Adipocyte (in vitro differentiated cells): ENCODE results near the gene PLPP3.

ENCODE experiments used
- DNase-seq: peaks from one replicate; pipeline ENCODE4 v3.0.0-alpha.2; 2015; ENCODE audit warnings: low read depth
- H3K27me3 ChIP-seq: replicated peaks from 2 replicates; pipeline ENCODE4 v1.7.0; 2013; ENCODE audit warnings: mild to moderate bottlenecking, low read length, moderate library complexity; ENCODE audit not compliant: control insufficient read depth, insufficient read depth
- H3K36me3 ChIP-seq: 2 replicates; pipeline ENCODE4 v1.7.0; 2013; ENCODE audit warnings: low read length, mild to moderate bottlenecking, moderate library complexity; ENCODE audit not compliant: control insufficient read depth, insufficient read depth, severe bottlenecking
- H3K4me1 ChIP-seq: 2 replicates; pipeline ENCODE4 v1.7.0; 2013; ENCODE audit warnings: mild to moderate bottlenecking, low read length, moderate library complexity; ENCODE audit not compliant: control insufficient read depth, insufficient read depth
- H3K4me3 ChIP-seq: 2 replicates; pipeline ENCODE4 v1.7.0; 2013; ENCODE audit warnings: mild to moderate bottlenecking, low read length, moderate library complexity
- H3K9ac ChIP-seq: 2 replicates; pipeline ENCODE4 v1.7.0; 2013; ENCODE audit warnings: mild to moderate bottlenecking, low read length, moderate library complexity
- H3K9me3 ChIP-seq: 2 replicates; pipeline ENCODE4 v1.7.0; 2013; ENCODE audit warnings: mild to moderate bottlenecking, low read length, moderate library complexity; ENCODE audit not compliant: control insufficient read depth

The PLPP3 gene

DNA sequence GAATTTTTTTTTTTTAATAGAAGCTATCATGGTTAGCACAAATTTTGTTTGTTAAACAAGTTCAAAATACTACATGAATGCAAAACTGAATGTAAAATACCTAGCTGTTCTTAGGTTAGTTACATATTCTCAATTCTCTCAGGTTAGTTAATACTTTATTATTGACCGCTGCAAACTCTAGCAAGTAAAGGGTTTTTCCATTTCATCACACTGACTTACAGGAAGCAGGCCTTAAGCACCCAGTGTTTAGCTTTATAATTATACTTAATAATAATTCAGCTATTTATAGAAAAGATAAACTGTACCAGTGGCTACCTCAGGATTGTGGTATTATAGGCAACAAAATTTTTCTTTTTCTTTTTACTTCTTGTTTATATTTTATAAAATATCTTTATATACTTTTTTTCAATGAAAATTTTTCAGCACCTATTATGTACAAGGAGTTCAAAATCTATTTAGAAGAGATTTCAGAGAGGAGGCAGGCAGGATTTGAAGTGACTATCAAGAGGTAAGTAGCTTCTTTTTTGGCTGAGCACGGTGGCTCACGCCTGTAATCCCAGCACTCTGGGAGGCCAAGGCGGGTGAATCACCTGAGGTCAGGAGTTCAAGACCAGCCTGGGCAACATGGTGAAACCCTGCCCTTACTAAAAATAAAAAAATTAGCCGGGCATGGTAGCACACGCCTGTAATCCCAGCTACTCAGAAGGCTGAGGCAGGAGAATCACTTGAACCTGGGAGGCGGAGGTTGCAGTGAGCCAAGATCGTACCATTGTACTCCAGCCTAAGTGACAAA is 17.9 kb downstream of the PLPP3 start:
- no peaks in the 10 kb centered on the region for H3K9me3 ChIP-seq
- H3K36me3 ChIP-seq, result peaks cover 3% of the 10 kb centered on the region
- H3K4me1 ChIP-seq, result peaks cover 51% of the 10 kb centered on the region
- no peaks in the 10 kb centered on the region for H3K27me3 ChIP-seq
- no peak for DNase-seq
- H3K9ac ChIP-seq, result no peak overlapping the region
- H3K4me3 ChIP-seq, result no peak overlapping the region

DNA sequence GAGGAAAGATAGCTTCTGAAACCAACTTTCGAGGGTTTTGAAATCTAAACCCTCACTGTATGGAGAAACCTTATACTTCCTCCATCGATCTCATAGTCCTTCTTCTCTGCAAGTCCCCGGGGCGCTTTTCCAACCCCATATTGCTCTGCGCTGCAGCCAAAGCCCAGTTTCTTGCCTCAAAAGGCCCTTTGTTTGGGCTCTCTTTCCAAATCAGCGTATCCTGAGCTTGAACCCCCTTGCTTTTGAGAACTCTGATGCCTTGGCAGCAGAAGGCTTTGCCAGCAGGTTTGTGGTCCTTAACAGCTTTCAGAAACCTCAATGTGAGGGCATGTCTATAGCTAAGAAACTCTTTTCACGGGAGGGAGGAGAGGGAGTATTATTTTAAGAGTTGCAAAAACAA is 21.6 kb downstream of the PLPP3 start:
- Histone ChIP-seq H3K36me3 (peaks cover 12% of the 10 kb centered on the region), H3K4me1 (peaks cover 46% of the 10 kb centered on the region), H3K27me3 (no peaks in the 10 kb centered on the region), H3K9ac (no peak overlapping the region), H3K9me3 (no peaks in the 10 kb centered on the region), H3K4me3 (no peak overlapping the region)
- DNase-seq, result no peak

DNA sequence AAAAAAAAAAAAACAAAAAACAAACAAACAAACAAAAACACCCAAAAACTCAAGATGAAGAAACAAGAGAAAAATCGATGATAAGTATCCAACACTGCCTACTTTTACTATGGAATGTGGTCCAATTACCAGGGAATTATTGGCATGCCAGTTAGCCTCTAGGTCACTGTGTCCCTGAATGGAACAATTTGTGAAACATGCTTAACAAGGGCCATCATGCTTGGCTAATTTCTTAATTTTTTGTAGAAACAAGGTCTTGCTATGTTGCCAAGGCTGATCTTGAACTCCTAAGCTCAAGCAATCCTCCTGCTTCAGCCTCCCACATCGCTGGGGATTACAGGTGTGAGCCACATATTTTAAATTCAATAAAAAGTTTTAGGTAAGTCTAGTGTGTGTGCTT is 23.9 kb downstream of the PLPP3 start:
- Histone ChIP-seq H3K9ac (no peak overlapping the region), H3K9me3 (no peaks in the 10 kb centered on the region), H3K27me3 (no peaks in the 10 kb centered on the region), H3K4me1 (peaks cover 54% of the 10 kb centered on the region), H3K36me3 (peaks cover 14% of the 10 kb centered on the region), H3K4me3 (no peak overlapping the region)
- no peak for DNase-seq

DNA sequence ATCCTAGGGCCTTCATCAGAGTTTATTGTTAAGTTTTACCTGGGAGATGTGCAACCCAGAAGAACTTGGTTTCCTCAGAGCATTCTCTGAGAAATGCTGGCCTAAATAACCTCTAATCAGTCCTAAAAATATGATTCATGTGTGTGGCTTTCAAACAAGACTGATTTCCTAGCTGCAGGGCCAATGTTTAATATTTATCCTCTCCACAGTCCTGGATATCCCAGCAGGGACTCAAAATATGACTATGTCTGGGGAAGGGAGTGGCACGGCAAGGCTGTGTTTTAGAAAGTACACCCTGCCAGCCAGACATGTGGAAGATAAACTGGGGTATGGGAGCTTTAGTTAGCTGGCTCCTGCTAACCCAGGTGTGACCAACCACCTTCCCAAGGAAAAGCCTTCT is 26.3 kb downstream of the PLPP3 start:
- DNase-seq, result no peak
- H3K4me3 ChIP-seq, result no peak overlapping the region
- peaks cover 60% of the 10 kb centered on the region for H3K4me1 ChIP-seq
- H3K9ac ChIP-seq, result peak overlapping the region; percentile 14
- H3K36me3 ChIP-seq, result peaks cover 14% of the 10 kb centered on the region
- no peaks in the 10 kb centered on the region for H3K9me3 ChIP-seq
- no peaks in the 10 kb centered on the region for H3K27me3 ChIP-seq

DNA sequence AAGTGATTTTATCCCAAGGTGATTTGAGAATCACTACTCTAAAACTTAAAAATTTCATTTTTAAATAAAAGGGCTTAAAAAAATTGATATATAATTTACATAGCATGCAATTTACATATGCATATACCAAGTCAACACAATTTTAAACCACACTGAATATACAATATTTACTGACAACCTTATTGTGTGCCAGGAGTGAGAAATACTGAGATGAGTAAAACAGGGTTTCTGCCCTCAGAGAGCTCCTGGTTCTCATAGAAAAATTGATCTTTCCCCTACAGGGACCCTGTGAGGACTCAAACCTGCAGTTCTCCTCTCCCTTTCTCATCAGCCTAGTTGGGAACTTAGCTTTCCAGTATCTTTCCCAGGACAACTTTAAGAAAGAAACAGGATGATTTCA is 27.0 kb downstream of the PLPP3 start:
- no peaks in the 10 kb centered on the region for H3K9me3 ChIP-seq
- DNase-seq, result no peak
- peaks cover 62% of the 10 kb centered on the region for H3K4me1 ChIP-seq

DNA sequence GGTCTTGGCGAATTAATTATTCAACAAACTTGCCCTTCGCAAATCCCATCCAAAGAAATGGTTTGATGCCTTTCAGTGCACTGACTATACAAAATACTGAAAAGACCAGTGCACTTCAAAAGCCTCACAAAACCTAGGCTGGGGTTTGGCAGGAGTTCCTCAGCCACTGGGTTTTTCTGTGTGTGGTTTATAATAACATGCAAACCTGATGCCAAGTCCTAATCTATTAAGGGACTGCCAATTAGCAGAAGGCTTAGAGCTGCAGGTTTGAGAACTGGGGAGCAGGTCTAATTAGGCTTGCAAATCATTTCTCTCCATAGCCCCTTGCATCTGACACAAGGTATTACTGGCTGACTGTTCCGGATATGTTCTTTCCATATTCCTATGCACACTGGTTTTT is 27.7 kb downstream of the PLPP3 start:
- Histone ChIP-seq H3K9ac (no peak overlapping the region), H3K27me3 (no peaks in the 10 kb centered on the region), H3K4me1 (peaks cover 63% of the 10 kb centered on the region), H3K9me3 (no peaks in the 10 kb centered on the region), H3K4me3 (no peak overlapping the region), H3K36me3 (peaks cover 18% of the 10 kb centered on the region)
- DNase-seq, result no peak

More for the DNA sequence above, 27.0 kb downstream of the PLPP3 start:
- no peaks in the 10 kb centered on the region for H3K27me3 ChIP-seq
- peak overlapping the region; percentile 14 for H3K9ac ChIP-seq
- no peak overlapping the region for H3K4me3 ChIP-seq
- peaks cover 14% of the 10 kb centered on the region for H3K36me3 ChIP-seq

DNA sequence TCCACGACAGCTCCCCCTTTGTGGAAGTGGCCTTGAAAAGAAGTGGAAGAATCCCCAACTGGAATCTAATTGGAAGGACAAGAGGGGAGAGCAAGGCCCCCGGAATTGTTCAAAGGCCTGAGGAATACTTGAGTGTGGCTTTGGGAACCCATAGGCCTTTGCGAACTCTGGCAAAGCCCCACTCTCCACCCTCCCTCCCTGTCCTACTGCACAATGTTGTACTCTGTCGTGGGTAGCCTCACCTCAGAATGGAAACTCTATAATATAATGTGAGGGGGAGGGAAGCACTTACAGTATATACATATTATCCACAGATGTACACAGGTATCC is 28.5 kb downstream of the PLPP3 start:
- peaks cover 60% of the 10 kb centered on the region for H3K4me1 ChIP-seq
- H3K9me3 ChIP-seq, result no peaks in the 10 kb centered on the region
- H3K27me3 ChIP-seq, result no peaks in the 10 kb centered on the region
- no peak overlapping the region for H3K4me3 ChIP-seq
- no peak overlapping the region for H3K9ac ChIP-seq
- no peak for DNase-seq
- H3K36me3 ChIP-seq, result peaks cover 23% of the 10 kb centered on the region

DNA sequence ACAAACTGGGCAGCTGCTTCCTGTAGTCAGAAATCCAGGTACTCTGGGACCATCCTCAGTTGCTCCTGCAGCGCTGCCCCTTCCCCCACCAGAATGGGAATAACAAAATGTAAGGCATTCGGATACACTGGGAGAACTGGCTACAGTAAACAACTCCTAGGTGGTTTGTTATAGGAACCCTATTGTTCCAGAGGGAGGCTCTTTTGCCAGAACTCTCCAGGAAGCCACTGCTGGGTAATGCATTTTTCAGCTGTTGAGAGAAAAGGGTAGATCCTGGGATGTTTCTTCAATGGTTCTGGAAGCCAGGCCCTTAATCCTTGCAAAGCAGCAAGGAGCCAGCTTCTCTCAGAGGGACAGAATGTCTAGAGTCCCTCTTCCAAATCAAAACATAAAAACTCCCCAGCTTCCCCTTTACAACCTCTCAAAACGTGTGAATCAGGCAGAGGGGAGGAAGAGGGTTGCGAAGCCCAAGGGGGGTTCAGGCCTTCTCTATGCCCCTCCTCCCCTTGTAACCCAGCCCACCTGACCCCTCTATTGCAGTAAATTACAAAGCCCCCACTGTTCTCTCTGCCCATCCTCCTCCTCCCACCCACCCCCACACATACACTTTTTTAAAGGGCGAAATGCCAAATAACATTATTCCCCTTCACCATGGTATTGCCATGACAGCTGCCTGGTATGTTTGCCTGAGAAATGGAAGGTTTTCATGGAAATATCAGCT is 29.1 kb downstream of the PLPP3 start:
- no peak overlapping the region for H3K9ac ChIP-seq
- no peaks in the 10 kb centered on the region for H3K27me3 ChIP-seq
- no peaks in the 10 kb centered on the region for H3K9me3 ChIP-seq
- peaks cover 55% of the 10 kb centered on the region for H3K4me1 ChIP-seq
- H3K36me3 ChIP-seq, result peaks cover 23% of the 10 kb centered on the region
- no peak for DNase-seq
- no peak overlapping the region for H3K4me3 ChIP-seq

DNA sequence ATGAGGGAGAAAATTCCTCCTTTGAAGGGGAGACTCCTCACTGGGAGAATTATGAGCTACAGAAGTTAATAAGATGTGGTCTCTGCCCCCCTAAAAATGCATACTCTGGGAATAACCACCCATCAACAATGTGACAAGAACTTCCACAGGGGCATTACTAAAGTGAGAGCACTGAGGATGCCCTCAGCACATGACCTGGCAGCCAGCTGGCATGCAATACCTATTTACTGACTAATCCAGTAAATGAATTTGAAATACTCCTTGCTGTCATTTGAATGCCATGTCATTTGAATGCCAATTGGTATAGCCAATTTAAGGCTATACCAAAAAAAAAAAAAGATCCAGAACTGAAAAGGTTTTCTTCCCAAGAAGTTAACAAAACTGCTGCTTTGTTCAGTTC is 30.8 kb downstream of the PLPP3 start:
- DNase-seq, result no peak
- H3K27me3 ChIP-seq, result no peaks in the 10 kb centered on the region
- peaks cover 51% of the 10 kb centered on the region for H3K4me1 ChIP-seq
- no peaks in the 10 kb centered on the region for H3K9me3 ChIP-seq
- peaks cover 17% of the 10 kb centered on the region for H3K36me3 ChIP-seq
- no peak overlapping the region for H3K9ac ChIP-seq
- no peak overlapping the region for H3K4me3 ChIP-seq

DNA sequence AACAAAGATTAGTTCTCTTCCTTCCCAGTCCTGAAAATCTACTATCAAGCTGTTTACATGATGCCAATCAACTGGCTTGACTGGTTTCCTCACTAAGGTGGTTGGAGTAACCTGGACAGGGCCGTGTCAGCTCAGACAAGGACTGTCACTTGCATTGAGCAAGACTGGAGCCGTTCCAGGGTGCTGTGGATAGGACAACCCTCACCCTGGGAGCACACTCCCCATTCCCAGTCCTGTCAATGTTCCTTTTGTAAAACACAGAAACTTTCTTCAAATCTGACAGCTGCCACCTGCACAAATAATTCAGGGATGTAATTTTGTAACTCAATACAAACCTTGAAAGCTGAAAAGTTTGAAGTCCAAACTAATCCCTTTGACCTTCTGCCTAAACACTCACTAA is 31.4 kb downstream of the PLPP3 start:
- no peaks in the 10 kb centered on the region for H3K27me3 ChIP-seq
- no peaks in the 10 kb centered on the region for H3K9me3 ChIP-seq
- H3K4me1 ChIP-seq, result peaks cover 51% of the 10 kb centered on the region
- H3K4me3 ChIP-seq, result no peak overlapping the region
- peaks cover 14% of the 10 kb centered on the region for H3K36me3 ChIP-seq
- no peak overlapping the region for H3K9ac ChIP-seq
- DNase-seq, result no peak

DNA sequence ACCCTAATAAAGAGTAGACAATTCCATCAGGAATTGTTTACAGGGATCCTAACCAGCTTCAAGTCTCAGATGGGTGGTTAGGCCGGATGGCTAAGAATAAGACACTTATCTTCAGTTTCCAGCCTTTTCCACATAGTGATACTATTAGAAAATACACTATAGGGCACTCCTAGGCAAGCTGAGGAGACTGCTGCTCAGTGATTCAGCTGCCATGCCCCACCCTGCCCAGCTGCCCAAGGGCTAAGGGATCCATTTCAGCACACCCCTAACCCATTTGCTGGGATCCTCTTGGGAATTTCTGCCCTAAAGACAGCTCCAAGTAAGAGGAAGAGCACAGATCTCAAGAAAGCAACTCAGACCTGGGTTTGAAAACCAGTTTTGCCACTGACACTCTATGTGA is 31.9 kb downstream of the PLPP3 start:
- Histone ChIP-seq H3K4me1 (peaks cover 49% of the 10 kb centered on the region), H3K4me3 (no peak overlapping the region), H3K27me3 (no peaks in the 10 kb centered on the region), H3K36me3 (peaks cover 13% of the 10 kb centered on the region), H3K9ac (no peak overlapping the region), H3K9me3 (no peaks in the 10 kb centered on the region)
- DNase-seq, result no peak
